BE2C (cell line): ENCODE measurements around the gene MAN1B1.

Source experiments
- DNase-seq: peaks from one replicate; pipeline ENCODE4 v3.0.0-alpha.2; 2020
- H3K27me3 ChIP-seq: fragments of 250-450 bp; sonication (Bioruptor Pico); 2 replicates; pipeline ENCODE4 v1.5.1; 2020; ENCODE audit warnings: mild to moderate bottlenecking
- H3K36me3 ChIP-seq: fragments of 250-450 bp; sonication (Bioruptor Pico); 2 replicates; pipeline ENCODE4 v1.5.1; 2020; ENCODE audit warnings: mild to moderate bottlenecking
- H3K4me1 ChIP-seq: fragments of 250-450 bp; sonication (Bioruptor Pico); 2 replicates; pipeline ENCODE4 v1.5.1; 2020
- H3K4me3 ChIP-seq: 2 replicates; pipeline ENCODE4 v1.5.1; 2011; ENCODE audit warnings: low read depth, low read length
- H3K9me3 ChIP-seq: fragments of 250-450 bp; sonication (Bioruptor Pico); 2 replicates; pipeline ENCODE4 v1.5.1; 2020
- CTCF ChIP-seq: IDR thresholded peaks from 2 replicates; pipeline ENCODE4 v1.5.1; 2012; ENCODE audit warnings: mild to moderate bottlenecking, low read depth, low read length

MAN1B1 gene

GRCh38 chr9:137040568-137040967 is 46.2 kb upstream of the MAN1B1 start:
- Histone ChIP-seq H3K9me3 (no peaks in the 10 kb centered on the region), H3K4me3 (no peak overlapping the region), H3K27me3 (no peaks in the 10 kb centered on the region), H3K4me1 (peaks cover 14% of the 10 kb centered on the region), H3K36me3 (peaks cover 25% of the 10 kb centered on the region)
- no peak for DNase-seq
- no peak for TF ChIP-seq CTCF

- peak overlapping the region; percentile 20; the same call in 1 of the 2 replicates for H3K4me3 ChIP-seq
- H3K27me3 ChIP-seq, result no peaks in the 10 kb centered on the region
- H3K4me1 ChIP-seq, result peaks cover 14% of the 10 kb centered on the region
Measured at GRCh38 chr9:137041124-137041523, 45.7 kb upstream of the MAN1B1 start.

GRCh38 chr9:137042751-137043727 is 43.7 kb upstream of the MAN1B1 start:
- no peaks in the 10 kb centered on the region for H3K27me3 ChIP-seq
- H3K4me3 ChIP-seq, result peak overlapping the region; percentile 19
- H3K36me3 ChIP-seq, result peaks cover 22% of the 10 kb centered on the region
- TF ChIP-seq CTCF, result no peak
- no peak for DNase-seq
- no peaks in the 10 kb centered on the region for H3K9me3 ChIP-seq
- H3K4me1 ChIP-seq, result peaks cover 14% of the 10 kb centered on the region

More at GRCh38 chr9:137041124-137041523, 45.7 kb upstream of the MAN1B1 start:
- DNase-seq, result peak; percentile 76
- TF ChIP-seq CTCF, result no peak
- Histone ChIP-seq H3K9me3 (no peaks in the 10 kb centered on the region), H3K36me3 (peaks cover 25% of the 10 kb centered on the region)

- Histone ChIP-seq H3K36me3 (peaks cover 17% of the 10 kb centered on the region), H3K27me3 (peaks cover 2% of the 10 kb centered on the region), H3K4me3 (peak overlapping the region; percentile 83), H3K4me1 (peaks cover 14% of the 10 kb centered on the region), H3K9me3 (no peaks in the 10 kb centered on the region)
- DNase-seq, result no peak
- no peak for TF ChIP-seq CTCF
Measured at GRCh38 chr9:137044037-137044436, 42.7 kb upstream of the MAN1B1 start.

GRCh38 chr9:137044502-137045177 is 42.1 kb upstream of the MAN1B1 start:
- no peak for DNase-seq
- H3K27me3 ChIP-seq, result peaks cover 8% of the 10 kb centered on the region
- H3K4me1 ChIP-seq, result peaks cover 14% of the 10 kb centered on the region

More at GRCh38 chr9:137044502-137045177, 42.1 kb upstream of the MAN1B1 start:
- Histone ChIP-seq H3K36me3 (peaks cover 11% of the 10 kb centered on the region), H3K9me3 (no peaks in the 10 kb centered on the region), H3K4me3 (peak overlapping the region; percentile 83)
- no peak for TF ChIP-seq CTCF
